ENCODE results near the gene MAPRE2. TPM values are rescaled to one million over a fixed set of nuclear protein-coding genes. Genes with fewer than 3 reads are reported as not detected.

Gene MAPRE2
- total RNA-seq, 2 donors from 2014 or later: 107 to 133 TPM

GRCh38 chr18:35189510-35189909 lies 148.3 kb downstream of the MAPRE2 start:
- H3K27ac ChIP-seq: no peak overlapping the region
- no peak for TF ChIP-seq CTCF (IDR thresholded peaks at IDR 0.05)
- no peaks in the 10 kb centered on the region for H3K4me1 ChIP-seq
- H3K36me3 ChIP-seq: no peaks in the 10 kb centered on the region
- no peaks in the 10 kb centered on the region for H3K27me3 ChIP-seq
- H3K4me3 ChIP-seq: no peak overlapping the region
- no peaks in the 10 kb centered on the region for H3K9me3 ChIP-seq
- no peak for DNase-seq (ENCODE audit: low spot score)

- H3K27me3 ChIP-seq: no peaks in the 10 kb centered on the region
- no peak overlapping the region for H3K27ac ChIP-seq
- no peak for DNase-seq (ENCODE audit: low spot score)
- H3K36me3 ChIP-seq: no peaks in the 10 kb centered on the region
- no peaks in the 10 kb centered on the region for H3K9me3 ChIP-seq
- no peak for TF ChIP-seq CTCF (IDR thresholded peaks at IDR 0.05)
- no peaks in the 10 kb centered on the region for H3K4me1 ChIP-seq
- H3K4me3 ChIP-seq: no peak overlapping the region
Measured at GRCh38 chr18:35190948-35191697, 149.9 kb downstream of the MAPRE2 start.

GRCh38 chr18:35191698-35192025 lies 150.4 kb downstream of the MAPRE2 start:
- TF ChIP-seq CTCF (IDR thresholded peaks at IDR 0.05): no peak
- Histone ChIP-seq H3K4me3 (no peak overlapping the region), H3K9me3 (no peaks in the 10 kb centered on the region), H3K36me3 (no peaks in the 10 kb centered on the region), H3K27ac (no peak overlapping the region), H3K27me3 (no peaks in the 10 kb centered on the region), H3K4me1 (no peaks in the 10 kb centered on the region)
- DNase-seq (ENCODE audit: low spot score): no peak

- no peaks in the 10 kb centered on the region for H3K4me1 ChIP-seq
- H3K36me3 ChIP-seq: no peaks in the 10 kb centered on the region
- H3K4me3 ChIP-seq: no peak overlapping the region
- H3K27ac ChIP-seq: no peak overlapping the region
- no peak for TF ChIP-seq CTCF (IDR thresholded peaks at IDR 0.05)
- no peak for DNase-seq (ENCODE audit: low spot score)
- no peaks in the 10 kb centered on the region for H3K27me3 ChIP-seq
- no peaks in the 10 kb centered on the region for H3K9me3 ChIP-seq
Measured at GRCh38 chr18:35192415-35192814, 151.2 kb downstream of the MAPRE2 start.

Other genes starting within 250 kb of the MAPRE2 start
- gene ZNF397, start 199.6 kb downstream of the MAPRE2 start, total RNA-seq: 10 to 100 TPM; 11.3 to 12.0 TPM
- gene ZSCAN30, start 248.8 kb downstream of the MAPRE2 start, total RNA-seq: 10 to 100 TPM; 12.8 to 18.7 TPM